HG03378 (cell line): ENCODE results near the gene PPP2R2C.

Experiments
- ATAC-seq: cut with Tn5 transposase; IDR thresholded peaks from one replicate; pipeline ENCODE4 v1.9.1; 2021; ENCODE audit warnings: mild to moderate bottlenecking, moderate library complexity; ENCODE audit not compliant: unreplicated experiment

The PPP2R2C gene

DNA sequence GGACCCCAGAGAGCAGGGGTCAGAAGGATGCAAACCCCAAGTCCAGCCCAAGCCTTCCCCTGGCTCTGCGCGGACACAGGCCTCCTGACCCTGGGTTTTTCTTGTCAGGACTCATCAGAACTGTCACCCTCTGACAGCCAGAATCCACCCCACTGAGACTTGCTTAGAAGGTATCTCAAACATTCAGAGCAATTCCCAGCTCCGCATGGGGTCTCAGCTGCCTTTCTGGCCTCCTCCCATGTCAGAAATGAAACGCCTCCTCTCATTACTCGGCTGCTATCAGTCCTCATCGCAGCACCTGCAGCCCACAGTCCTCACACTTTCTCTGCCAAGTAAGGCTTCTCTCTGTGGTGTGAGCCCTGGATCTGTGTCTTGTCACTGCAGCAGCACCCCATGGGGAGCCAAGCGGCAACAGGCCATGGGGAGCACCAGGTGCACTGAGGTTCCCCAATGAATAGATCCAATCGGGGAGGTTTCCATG lies 105.0 kb downstream of the PPP2R2C start:
- no peak for ATAC-seq

DNA sequence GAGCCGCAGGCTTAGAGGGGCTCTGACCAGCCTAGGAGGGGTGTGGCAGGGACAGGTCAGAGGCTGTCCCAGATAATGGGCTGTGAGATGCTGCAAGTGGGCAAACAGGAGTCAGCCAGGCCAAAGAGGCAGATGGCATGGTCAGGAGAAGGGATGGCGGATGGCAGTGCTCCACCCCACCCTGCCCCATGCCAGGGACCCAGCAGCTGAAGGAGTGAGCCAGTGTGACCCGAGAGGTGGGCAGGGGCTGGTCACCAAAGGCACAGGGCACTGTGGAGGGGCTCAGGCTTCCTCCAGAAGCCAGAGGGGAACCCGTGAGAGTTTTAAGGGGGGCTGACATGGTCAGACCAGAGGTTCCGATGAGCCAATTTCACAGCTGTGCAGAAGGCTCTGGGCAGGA lies 105.8 kb downstream of the PPP2R2C start:
- ATAC-seq = no peak

DNA sequence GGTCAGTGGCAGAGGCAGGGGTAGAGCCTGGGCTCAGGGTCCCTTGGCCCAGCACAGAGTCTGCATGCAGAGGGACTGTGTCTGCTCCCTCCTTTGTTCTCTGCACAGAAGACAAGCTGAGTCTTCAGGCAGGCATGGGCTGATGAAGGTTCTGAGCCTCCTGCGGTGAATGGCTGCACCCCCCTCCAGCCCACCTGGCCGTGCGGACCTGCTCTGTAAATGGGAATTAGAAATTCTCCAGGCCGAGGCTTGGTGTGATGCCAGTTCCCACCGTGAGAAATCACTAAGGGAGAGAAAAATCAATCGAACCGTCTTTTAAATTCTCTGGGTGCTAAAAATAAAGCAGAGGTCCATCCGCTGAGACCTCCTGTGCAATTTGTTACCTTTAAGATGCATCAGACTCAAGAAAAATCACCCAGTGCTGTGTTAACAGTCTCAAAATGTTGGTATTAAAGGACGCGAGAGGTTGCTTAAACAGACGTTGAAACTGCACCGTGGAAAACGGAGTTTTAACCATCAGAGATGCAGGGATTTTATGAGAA lies 106.8 kb downstream of the PPP2R2C start:
- ATAC-seq = no peak

DNA sequence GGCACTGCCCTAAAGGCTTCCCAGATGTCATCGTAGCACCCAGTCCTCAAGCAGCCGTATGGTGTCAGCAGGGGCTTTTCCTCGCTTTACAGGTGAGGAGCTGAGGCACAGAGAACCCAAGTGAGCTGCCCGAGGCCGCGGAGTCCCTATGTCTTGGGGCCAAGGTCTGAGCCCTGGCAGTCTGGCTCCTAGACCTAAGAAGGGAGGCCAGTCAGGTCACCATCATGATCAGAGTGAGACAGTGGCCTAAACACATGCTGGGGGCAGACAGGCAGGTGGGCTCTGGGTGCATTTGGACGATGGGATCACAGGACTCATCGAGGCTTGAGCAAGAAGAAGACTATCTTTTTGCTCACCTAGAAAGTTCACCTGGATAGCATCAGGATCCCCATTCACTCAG lies 107.8 kb downstream of the PPP2R2C start:
- ATAC-seq = no peak

DNA sequence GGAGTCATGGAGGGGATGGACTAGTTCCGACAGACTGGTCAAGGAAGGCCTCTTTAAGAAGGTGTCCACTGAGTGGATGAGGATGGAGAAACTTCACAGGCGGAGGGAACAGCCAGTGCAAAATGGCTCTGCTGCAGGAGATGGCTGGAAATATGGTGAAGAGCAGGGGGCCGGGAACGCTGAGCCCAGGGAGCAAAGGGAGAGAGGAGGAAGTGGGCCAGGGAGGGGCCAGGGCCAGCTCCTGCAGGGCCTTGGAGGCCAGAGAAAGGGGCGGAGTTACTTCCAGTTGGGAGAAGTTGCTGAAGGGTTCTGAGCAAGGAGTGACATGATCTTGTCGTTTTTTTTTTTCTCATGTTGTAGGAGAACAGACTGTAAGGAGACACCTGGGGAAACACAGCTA lies 108.3 kb downstream of the PPP2R2C start:
- no peak for ATAC-seq

DNA sequence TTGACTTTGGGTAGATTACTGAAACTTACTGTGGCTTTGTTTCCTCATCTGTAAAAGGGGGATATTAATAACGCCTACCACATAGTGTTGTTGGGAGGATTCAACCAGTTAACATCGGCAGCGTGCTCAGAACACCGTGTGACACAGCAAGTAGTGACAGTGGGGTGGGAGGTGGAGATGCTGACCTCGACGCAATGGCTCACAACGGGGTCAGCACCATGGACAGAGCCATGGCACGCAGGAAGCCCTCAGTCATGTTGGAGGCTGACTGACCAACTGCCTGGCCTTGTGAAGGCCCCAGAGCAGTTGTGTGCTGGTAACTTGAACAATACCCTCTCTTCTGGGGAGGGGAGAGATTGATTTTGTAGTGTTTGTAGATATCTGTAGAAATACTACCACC lies 109.5 kb downstream of the PPP2R2C start:
- ATAC-seq = no peak

DNA sequence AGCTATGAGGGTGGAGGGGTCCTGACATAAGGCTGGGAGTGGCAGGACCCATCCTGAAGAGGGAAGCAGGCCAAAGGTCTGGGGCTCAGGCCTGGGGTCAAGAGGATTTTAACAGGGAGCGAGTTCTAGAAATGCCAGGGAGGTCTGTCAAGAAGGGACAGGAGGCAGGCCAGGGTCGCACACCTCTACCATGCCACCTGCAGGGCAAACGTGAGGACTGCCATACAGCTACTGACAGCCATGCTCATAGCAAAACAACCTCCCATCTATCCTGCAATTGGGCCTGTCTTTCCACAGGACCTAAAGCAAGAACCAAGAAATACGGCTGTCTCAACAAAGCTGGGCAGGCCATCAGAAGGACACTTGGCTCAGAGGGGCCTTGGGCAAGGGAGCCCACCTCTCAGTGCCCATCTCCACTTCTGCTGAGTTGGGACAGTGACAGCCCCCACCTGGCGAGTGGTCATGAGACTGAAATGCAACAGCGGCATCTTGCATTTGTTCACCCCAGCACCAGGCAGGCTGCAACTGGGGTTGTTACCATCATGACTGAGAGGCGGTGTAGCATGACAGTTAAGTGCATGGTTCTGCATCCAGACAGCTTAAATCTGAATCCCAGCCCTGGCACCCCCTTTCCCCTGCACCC lies 110.0 kb downstream of the PPP2R2C start:
- no peak for ATAC-seq

DNA sequence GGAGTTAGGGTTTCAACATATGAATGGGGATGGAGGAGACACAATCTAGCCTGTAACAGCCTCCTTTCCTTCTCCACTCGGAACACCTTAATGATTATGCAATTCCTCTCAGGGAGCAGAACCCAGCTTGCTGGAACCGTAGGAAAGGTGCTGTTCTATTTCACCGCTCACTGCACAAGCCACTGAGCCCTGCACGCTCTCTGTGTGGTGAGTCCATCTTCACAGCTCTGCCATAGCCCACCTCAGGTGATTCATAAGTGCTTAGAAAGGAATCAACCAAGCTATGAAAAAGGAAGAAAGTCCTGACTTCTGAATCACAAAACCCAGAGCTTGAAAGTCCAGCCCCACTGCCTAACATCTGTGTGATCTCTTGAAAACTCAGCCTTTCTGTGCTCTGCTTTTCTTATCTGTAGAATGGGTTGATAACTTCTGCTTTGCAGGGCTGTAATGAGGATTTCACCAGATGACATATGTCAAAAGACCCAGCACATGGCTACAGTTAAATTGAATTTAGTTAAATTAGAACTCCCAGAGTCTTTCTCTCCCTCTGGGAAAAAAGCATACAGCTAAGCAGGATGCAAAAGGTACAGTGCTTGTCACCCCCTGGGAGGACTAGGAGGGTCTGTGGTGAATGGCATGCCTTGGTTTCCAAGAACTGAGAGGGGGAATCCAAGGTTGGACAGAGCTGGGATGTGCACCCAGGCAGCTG lies 111.2 kb downstream of the PPP2R2C start:
- ATAC-seq = no peak

DNA sequence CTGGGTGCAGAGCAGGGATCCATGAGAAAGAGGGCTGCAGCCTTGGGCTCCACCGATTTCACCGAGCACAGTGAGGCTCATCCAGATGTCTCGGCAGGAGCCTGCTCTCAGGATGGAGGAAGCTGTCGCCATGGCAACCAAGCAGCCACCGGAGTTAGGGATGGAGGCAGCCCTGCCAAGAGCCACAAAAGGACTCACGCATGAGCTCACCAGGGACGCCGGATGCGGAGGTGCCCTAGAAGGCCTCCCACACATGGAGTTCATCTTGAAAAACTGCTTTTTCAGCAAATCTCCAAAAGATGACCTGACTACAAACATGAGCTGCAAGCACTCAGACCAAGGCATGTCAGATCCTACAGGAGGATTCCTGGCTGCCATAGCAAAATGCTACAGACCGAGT lies 112.0 kb downstream of the PPP2R2C start:
- no peak for ATAC-seq

DNA sequence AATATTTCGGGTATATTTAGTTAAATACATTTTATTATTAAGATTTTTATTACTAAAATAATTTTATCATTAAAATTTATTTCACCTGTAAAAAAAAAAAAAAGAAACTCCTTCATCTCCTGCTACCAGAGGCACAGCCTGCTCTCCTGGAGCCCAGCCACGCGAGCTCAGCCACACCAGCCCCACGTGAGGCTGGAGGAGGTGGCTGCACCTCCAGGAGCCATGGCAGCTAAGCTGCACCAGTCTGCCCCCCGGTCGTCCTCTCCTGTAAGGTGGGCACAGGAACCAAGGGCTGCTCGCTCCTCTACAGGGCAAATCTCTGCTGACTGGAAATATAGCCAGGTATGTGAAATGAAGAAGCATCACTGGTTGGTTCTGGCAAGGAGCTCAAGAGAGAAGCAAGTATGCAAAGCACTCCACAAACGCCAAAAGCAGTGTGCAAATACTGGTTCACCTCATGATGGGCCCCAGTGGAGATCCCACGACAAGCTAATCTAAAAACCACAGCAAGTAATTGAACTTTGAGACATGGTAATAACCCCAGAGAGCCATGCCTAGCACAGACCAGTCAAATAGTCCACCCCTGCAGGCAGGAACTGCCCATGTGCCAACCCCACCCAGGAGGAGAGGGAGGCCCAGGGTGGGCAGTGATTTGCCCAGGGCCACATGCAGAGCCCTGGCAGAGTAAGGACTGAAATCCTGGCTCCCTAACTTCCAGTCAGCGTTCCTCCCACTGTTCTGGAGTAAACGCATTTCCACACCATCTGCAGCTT lies 112.7 kb downstream of the PPP2R2C start:
- ATAC-seq = no peak

DNA sequence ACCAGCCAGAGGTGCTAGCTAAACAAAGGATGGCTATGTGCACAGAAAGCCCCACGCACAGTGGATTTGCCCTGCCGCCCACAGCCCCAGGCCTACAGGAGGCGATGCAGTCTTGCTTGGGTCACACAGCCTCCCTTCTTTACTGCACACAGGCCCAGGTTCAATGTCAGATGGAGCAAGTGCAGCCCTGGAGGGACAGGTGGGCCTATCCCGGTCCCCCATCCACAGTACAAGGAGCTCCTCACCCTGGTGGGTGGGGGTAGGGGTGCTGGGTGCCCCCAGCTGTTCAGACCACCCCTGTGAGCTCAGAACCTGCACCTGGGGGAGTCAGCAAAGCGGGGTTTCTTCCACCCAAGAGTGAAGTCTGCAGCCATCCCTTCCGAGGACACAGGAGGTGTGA lies 114.9 kb downstream of the PPP2R2C start:
- ATAC-seq = no peak

DNA sequence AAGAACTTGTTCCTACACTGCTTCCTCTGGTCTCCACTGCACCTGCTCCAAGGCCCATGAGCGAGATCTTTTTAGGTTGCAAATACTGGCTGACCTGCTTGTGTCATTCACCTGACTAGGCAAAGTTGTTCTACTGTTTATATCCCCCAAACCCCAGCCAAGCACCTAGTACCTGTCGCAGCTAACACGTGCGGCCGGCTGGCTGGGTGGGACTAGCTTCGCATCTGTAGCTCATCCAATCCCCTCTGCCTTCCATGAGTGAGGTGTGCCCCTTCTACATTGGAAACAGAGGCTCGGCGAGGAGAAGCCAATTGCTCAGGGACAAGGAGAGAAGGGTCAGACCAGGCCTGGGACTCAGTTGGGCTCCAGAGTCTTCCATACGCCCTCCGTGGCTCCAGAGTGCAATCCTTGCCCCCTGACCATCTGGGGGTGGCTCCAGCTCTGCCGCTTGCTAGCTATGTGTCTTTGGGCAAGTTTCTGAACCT lies 116.3 kb downstream of the PPP2R2C start:
- no peak for ATAC-seq

DNA sequence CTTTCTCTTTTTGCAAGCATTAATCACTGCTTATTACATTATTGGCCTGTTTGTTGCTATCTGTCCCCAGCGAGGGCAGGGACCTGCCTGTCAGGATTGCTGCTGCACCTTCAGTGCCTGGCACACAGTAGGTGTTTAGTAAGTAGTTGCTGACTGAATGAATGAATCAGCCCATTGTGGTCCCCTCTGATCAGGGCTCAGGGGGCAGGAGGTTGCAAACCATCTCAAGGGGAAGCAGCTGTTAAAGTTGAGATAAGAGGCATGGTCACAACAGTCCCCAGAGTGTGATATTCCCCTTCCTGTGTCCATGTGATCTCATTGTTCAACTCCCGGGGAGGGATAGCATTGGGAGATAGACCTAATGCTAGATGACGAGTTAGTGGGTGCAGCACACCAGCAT lies 117.4 kb downstream of the PPP2R2C start:
- no peak for ATAC-seq

DNA sequence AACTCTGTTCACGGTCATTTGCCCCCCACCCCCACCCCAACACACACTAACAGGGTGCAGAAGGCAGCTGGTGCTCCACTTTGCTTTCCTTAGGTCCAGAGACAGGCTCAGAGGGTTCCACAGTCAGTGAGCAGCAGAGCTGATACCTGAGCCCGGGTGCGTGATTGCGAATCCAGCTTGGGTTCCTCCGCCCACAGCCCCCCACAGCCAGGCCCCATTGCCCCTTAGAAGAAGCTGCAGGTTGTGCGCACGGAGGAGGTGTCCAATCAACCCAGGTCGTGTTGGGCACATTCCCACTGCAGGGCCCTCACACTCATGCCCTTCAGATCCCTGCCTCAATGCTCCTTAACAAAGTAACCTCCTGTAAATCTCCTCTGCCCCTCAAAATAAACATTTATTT lies 117.8 kb downstream of the PPP2R2C start:
- ATAC-seq = no peak

DNA sequence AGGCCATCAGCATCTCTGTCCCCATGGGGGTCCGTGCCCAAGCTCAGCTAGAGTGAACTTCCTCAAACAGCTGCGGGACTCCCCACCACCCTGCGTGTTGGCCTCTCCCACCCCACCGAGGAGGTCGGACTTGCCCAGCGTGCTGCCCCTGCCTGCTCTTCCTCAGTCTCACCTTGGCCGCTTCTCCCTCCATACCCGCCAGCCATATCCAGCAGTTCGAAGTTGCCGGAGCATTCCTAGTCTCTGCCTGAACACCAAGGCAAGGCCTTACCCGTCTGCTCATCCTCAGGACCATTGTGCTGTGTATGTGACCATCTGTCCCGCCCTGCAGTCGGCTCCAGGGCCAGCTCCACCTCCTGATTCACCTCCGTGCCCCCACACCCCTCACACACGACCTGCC lies 118.3 kb downstream of the PPP2R2C start:
- ATAC-seq = no peak

DNA sequence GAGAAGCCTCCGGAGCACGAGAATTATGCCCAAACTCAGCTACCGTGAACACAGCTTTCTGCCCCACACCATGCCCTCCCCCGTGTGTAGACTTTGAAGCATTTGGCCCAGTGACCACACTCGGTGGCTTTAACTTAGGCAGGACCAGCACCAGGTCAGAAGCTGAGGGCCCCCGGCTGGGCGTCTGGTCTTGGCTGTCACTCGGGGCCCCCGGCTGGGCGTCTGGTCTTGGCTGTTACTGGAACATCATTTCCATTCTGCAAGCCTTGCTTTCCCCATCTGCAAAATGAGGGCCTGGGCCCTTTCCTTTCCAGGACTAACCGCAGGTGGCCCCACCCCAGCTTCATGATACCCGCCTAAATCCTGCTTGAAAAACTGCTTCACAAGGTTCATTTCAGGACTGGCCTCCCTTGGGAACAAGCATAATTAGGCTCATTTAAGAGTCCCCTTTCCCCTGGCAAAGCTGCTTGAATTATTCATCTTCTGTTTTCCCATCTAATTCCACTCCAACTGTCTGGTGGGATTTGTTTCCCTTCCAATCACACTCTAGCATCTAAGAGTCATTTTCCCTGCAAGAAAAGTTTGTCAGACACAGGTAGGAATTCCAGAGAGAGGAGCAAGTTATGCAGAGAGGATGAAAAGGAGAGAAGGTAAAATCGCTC lies 120.3 kb downstream of the PPP2R2C start:
- no peak for ATAC-seq

DNA sequence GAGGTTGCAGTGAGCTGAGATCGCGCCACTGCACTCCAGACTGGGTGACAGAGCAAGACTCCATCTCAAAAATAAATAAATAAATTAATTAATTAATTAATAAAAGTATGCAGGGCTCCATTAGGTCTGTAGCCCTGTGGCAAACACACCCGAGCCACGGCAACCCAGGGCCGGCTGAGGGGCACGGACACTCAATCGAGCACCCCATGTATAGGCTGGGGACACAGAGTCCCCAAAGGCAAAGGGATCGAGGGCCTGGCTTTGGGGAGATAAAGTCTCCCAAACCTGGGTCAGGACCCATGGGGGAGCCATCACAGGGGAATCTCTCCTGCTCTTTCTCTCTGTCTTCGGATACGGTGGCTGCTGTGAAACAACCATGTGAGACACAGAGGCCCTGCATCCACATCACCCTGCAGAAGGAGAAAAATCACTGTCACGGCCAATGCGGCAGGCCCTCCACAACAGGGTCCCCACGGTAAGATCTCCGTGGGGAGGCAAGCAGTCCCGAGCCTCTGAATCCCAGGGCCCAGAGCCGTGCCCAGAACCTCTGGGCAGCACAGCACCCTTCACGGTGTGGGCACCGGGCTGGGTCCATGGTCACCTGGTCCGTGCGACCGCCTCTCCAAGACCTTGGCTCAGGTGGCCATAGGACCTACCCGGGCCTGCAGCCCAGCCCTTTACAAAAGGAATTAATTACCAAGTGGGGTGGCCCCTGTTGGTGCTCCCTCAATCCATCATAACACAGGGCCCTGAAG lies 121.0 kb downstream of the PPP2R2C start:
- no peak for ATAC-seq

DNA sequence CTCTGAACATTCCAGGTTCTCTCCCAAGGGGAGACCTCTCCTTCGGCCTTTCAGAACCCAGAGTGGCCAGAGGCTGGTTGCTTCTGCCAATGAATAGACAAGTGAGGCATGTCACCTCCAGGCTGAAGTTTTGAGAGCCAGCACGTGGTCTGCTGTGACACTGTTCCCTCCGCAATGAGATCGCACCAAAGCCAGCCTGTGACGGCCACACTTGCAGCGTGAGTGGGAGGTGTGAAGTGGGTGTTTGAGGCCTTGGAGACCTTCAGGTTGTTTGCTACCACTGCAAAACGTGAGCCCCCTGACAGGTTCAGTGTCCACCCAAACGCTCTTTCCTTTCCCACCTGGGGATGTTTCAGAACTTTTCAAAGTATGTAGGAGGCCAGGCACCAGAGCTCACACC lies 121.8 kb downstream of the PPP2R2C start:
- no peak for ATAC-seq

DNA sequence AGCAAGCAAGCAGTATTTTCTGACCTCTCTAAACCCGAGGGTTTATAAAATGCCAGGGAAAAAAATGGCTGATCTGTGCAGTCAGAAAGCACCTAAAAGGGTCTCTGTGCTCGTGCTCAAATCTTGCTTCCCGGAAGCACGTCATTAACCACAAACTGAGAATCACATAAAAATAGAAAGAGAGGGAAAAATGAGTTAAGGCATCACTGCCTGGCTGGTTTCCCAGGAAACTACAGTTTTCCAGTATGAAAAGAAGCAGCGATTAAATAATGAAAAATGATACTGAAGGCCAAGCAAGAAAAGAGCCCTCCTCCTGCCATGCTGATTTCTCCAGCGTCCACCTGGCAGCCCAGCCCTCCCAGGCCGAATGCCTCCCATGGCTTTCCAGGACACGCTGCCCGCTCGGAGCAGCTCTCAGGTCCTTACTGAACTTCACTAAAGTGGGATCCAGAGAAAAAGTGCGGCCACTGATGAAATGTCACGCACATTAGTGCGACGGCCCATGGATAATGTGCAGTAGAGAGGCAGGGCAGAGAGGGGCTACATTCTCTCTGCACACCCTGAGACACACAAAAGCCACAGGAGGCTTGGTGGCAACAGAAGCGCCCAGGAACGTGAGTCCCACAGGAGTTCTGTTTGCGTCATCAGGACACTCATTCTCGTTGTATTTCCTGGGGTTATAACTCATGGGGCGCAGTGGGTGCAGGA lies 122.4 kb downstream of the PPP2R2C start:
- no peak for ATAC-seq

DNA sequence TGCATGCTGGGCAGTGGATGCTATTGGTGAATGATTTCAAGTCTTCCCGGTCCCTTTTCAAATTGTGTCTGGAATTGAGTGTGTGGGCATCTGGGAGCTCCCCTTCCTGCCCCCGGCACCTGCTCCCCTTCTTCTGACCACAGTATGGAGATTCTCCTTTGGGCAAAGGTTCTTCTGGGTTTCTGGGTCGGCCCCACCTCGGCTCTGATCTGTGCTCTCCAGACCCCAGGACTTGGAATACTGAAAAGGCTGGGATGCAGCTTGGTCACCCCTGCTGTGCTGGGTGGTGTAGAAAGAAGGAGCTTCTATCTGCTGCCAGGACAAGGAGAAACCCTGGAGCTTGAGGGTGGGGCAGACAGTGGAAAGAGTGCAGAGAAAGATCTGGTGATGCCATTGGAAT lies 124.0 kb downstream of the PPP2R2C start:
- no peak for ATAC-seq
